ENCODE measurements around the gene SART3.
A peak's percentile ranks its signal among the peaks of the same experiment; 100 is the strongest.

Gene SART3

DNA sequence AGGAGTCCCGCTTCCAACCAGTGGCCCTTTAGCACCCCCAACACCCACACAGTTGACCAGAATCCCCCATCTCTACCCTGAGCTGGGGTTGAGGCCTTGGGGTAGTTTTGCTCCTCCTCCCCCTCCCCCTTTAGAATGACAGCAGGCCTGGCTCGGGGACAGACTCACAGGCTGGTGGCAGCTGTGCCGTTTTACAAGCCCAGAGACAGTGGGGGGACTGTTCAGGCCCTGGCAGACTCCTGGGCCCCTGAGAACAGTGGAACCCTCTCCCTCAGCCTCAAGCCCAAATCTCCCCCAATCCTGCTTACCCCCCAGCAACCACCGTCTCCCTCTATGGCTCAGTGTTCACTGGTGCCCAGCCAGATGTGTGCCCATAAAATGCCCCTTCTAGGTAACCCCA, 26.9 kb upstream of the SART3 start:
- no peaks in the 10 kb centered on the region for H3K9me3 ChIP-seq (ENCODE audit: control insufficient read depth, low read length)
- H3K4me1 ChIP-seq (ENCODE audit: control insufficient read depth, insufficient read depth, low read length, poor library complexity, severe bottlenecking): peaks cover 15% of the 10 kb centered on the region
- H3K4me3 ChIP-seq (ENCODE audit: extremely low read depth, insufficient read depth, low read length, poor library complexity, severe bottlenecking): no peak overlapping the region
- H3K27ac ChIP-seq (ENCODE audit: low read depth, low read length, severe bottlenecking): no peak overlapping the region
- H3K36me3 ChIP-seq (ENCODE audit: control insufficient read depth, insufficient read depth, low read length): no peaks in the 10 kb centered on the region
- WGBS, 2 experiments (ENCODE audit: insufficient coverage in 2 of 2): 65 to 100% methylated on average over 1 to 3 of the region's 4 CpGs

- no peaks in the 10 kb centered on the region for H3K9me3 ChIP-seq (ENCODE audit: control insufficient read depth, low read length)
- 90 to 95% methylated on average over 9 of the region's 11 CpGs for WGBS, 2 experiments (ENCODE audit: insufficient coverage in 2 of 2)
- H3K27ac ChIP-seq (ENCODE audit: low read depth, low read length, severe bottlenecking): no peak overlapping the region
- peaks cover 22% of the 10 kb centered on the region for H3K4me1 ChIP-seq (ENCODE audit: control insufficient read depth, insufficient read depth, low read length, poor library complexity, severe bottlenecking)
- H3K4me3 ChIP-seq (ENCODE audit: extremely low read depth, insufficient read depth, low read length, poor library complexity, severe bottlenecking): no peak overlapping the region
- H3K36me3 ChIP-seq (ENCODE audit: control insufficient read depth, insufficient read depth, low read length): no peaks in the 10 kb centered on the region
These were observed 25.3 kb upstream of the SART3 start for GRCh38 chr12:108586306-108586705.

DNA sequence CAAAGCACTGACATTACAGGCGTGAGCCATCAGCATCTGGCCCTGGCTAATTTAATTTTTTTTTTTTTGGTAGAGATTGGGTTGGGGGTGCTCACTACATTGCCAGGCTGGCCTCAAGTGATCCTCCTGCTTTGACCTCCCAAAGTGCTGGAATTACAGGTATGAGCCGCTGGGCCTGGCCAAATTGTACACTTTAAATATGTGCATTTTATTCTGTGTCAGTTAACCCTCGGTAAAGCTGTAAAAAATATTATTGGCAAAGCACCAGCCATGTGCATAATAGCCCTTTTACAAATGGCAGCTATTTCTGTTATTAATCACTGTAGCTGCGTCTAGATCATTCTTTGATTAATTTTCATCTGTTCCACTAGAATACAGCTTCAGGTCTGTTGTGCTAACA, 24.9 kb upstream of the SART3 start:
- Histone ChIP-seq H3K36me3 (ENCODE audit: control insufficient read depth, insufficient read depth, low read length) (no peaks in the 10 kb centered on the region), H3K9me3 (ENCODE audit: control insufficient read depth, low read length) (no peaks in the 10 kb centered on the region), H3K27ac (ENCODE audit: low read depth, low read length, severe bottlenecking) (no peak overlapping the region), H3K4me3 (ENCODE audit: extremely low read depth, insufficient read depth, low read length, poor library complexity, severe bottlenecking) (no peak overlapping the region), H3K4me1 (ENCODE audit: control insufficient read depth, insufficient read depth, low read length, poor library complexity, severe bottlenecking) (peaks cover 22% of the 10 kb centered on the region)
- WGBS, 2 experiments (ENCODE audit: insufficient coverage in 2 of 2): 82 to 86% methylated on average over 2 to 3 of the region's 4 CpGs

DNA sequence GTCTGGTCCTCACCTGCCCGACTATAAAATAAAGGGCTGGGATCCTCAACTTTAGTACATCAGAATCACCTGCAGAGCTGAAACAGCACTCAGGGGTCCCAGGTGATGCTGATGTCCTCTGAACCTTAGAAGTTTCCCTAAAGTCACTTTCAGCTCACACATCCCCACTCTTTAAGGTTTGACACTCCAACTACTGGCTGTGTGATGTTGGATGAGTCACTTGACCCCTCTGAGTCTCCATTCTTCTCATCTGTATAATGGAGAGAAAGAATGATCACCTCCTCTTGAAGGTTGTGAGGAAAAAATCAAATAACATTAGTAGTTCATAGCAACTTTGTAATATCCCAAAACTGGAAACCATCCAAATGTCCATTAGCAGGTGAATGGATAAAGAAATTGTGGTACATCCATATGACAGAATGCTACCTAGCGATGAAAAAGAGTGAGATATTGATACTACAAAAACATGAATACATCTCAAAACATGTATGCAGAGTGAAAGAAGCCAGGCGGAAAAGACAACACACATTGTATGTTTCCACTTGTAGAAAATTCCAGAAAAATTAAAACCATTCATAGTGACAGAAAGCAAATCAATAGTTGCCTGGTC, 23.6 kb upstream of the SART3 start:
- Histone ChIP-seq H3K9me3 (ENCODE audit: control insufficient read depth, low read length) (no peaks in the 10 kb centered on the region), H3K27ac (ENCODE audit: low read depth, low read length, severe bottlenecking) (no peak overlapping the region), H3K4me1 (ENCODE audit: control insufficient read depth, insufficient read depth, low read length, poor library complexity, severe bottlenecking) (peaks cover 21% of the 10 kb centered on the region), H3K36me3 (ENCODE audit: control insufficient read depth, insufficient read depth, low read length) (no peaks in the 10 kb centered on the region), H3K4me3 (ENCODE audit: extremely low read depth, insufficient read depth, low read length, poor library complexity, severe bottlenecking) (no peak overlapping the region)
- 88 to 89% methylated on average over 1 of the region's 3 CpGs for WGBS, 2 experiments (ENCODE audit: insufficient coverage in 2 of 2)

GRCh38 chr12:108583991-108584390, 23.0 kb upstream of the SART3 start:
- Histone ChIP-seq H3K4me1 (ENCODE audit: control insufficient read depth, insufficient read depth, low read length, poor library complexity, severe bottlenecking) (peaks cover 19% of the 10 kb centered on the region), H3K4me3 (ENCODE audit: extremely low read depth, insufficient read depth, low read length, poor library complexity, severe bottlenecking) (no peak overlapping the region), H3K27ac (ENCODE audit: low read depth, low read length, severe bottlenecking) (no peak overlapping the region), H3K36me3 (ENCODE audit: control insufficient read depth, insufficient read depth, low read length) (no peaks in the 10 kb centered on the region), H3K9me3 (ENCODE audit: control insufficient read depth, low read length) (no peaks in the 10 kb centered on the region)
- 79 to 88% methylated on average over 5 to 7 of the region's 7 CpGs for WGBS, 2 experiments (ENCODE audit: insufficient coverage in 2 of 2)

- H3K9me3 ChIP-seq (ENCODE audit: control insufficient read depth, low read length): no peaks in the 10 kb centered on the region
- H3K27ac ChIP-seq (ENCODE audit: low read depth, low read length, severe bottlenecking): no peak overlapping the region
- peaks cover 19% of the 10 kb centered on the region for H3K4me1 ChIP-seq (ENCODE audit: control insufficient read depth, insufficient read depth, low read length, poor library complexity, severe bottlenecking)
- H3K36me3 ChIP-seq (ENCODE audit: control insufficient read depth, insufficient read depth, low read length): no peaks in the 10 kb centered on the region
- WGBS, 2 experiments (ENCODE audit: insufficient coverage in 2 of 2): 88 to 92% methylated on average over 4 to 6 of the region's 10 CpGs
- H3K4me3 ChIP-seq (ENCODE audit: extremely low read depth, insufficient read depth, low read length, poor library complexity, severe bottlenecking): no peak overlapping the region
These were observed 22.2 kb upstream of the SART3 start for GRCh38 chr12:108582978-108583770.

GRCh38 chr12:108582509-108582908, 21.5 kb upstream of the SART3 start:
- 90 to 94% methylated on average over 7 to 9 of the region's 9 CpGs for whole genome bisulfite sequencing, 2 experiments (ENCODE audit: insufficient coverage in 2 of 2)
- H3K9me3 ChIP-seq (ENCODE audit: control insufficient read depth, low read length): no peaks in the 10 kb centered on the region
- H3K36me3 ChIP-seq (ENCODE audit: control insufficient read depth, insufficient read depth, low read length): no peaks in the 10 kb centered on the region
- no peak overlapping the region for H3K27ac ChIP-seq (ENCODE audit: low read depth, low read length, severe bottlenecking)
- peaks cover 19% of the 10 kb centered on the region for H3K4me1 ChIP-seq (ENCODE audit: control insufficient read depth, insufficient read depth, low read length, poor library complexity, severe bottlenecking)
- no peak overlapping the region for H3K4me3 ChIP-seq (ENCODE audit: extremely low read depth, insufficient read depth, low read length, poor library complexity, severe bottlenecking)

DNA sequence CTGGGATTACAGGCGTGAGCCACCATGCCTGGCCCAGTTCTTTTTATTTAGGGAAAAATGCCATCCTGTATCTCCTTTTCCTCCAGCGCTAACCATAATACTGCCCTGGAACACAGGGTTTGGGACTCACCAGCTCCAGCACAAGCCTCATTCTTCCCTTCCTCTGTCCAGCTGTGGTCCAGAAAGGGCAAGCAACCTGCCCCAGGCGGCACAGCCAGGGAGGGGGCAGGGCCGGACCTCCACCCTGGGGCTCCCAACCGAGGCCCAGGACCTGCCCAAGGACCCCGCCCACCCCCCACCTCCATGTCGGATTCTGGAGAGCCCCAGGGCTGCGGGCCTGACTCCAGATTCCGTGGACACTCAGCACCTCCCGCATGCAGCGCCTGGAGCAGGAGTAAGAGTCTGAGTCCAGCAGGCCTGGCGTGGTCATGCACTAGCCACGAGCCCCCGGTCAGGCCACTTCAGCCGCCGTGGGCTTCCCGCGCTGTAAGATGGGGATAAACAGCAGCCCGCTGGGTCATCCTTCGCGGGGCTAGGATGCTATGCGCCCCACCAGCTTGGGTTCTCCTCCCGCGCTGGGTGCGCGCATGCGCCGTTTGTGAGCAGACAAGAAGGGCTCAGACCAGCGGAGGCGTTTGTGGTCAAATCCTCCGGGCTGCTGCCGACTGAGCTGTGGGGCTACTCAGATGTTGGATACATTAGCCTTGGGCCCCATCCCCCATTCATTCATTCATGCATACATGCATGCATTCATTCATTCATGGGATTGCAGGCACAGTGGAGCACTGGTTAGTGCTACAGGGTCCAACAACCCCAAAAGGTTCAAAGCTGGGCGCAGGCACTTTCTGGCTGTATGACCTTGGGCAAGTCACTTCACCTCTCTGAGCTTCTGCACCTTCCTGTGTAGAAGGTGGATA, 20.6 kb upstream of the SART3 start:
- Histone ChIP-seq H3K4me1 (ENCODE audit: control insufficient read depth, insufficient read depth, low read length, poor library complexity, severe bottlenecking) (peaks cover 19% of the 10 kb centered on the region), H3K4me3 (ENCODE audit: extremely low read depth, insufficient read depth, low read length, poor library complexity, severe bottlenecking) (no peak overlapping the region), H3K36me3 (ENCODE audit: control insufficient read depth, insufficient read depth, low read length) (no peaks in the 10 kb centered on the region), H3K27ac (ENCODE audit: low read depth, low read length, severe bottlenecking) (peak overlapping the region; percentile 62), H3K9me3 (ENCODE audit: control insufficient read depth, low read length) (no peaks in the 10 kb centered on the region)
- WGBS, 2 experiments (ENCODE audit: insufficient coverage in 2 of 2): 93 to 96% methylated on average over 26 to 33 of the region's 33 CpGs

- H3K36me3 ChIP-seq (ENCODE audit: control insufficient read depth, insufficient read depth, low read length): no peaks in the 10 kb centered on the region
- H3K9me3 ChIP-seq (ENCODE audit: control insufficient read depth, low read length): no peaks in the 10 kb centered on the region
- no peak overlapping the region for H3K4me3 ChIP-seq (ENCODE audit: extremely low read depth, insufficient read depth, low read length, poor library complexity, severe bottlenecking)
- H3K4me1 ChIP-seq (ENCODE audit: control insufficient read depth, insufficient read depth, low read length, poor library complexity, severe bottlenecking): peaks cover 19% of the 10 kb centered on the region
- WGBS, 2 experiments (ENCODE audit: insufficient coverage in 2 of 2): 44 to 63% methylated on average over 2 to 3 of the region's 3 CpGs
- peak overlapping the region; percentile 62 for H3K27ac ChIP-seq (ENCODE audit: low read depth, low read length, severe bottlenecking)
These were observed 19.6 kb upstream of the SART3 start for GRCh38 chr12:108580531-108580930.

DNA sequence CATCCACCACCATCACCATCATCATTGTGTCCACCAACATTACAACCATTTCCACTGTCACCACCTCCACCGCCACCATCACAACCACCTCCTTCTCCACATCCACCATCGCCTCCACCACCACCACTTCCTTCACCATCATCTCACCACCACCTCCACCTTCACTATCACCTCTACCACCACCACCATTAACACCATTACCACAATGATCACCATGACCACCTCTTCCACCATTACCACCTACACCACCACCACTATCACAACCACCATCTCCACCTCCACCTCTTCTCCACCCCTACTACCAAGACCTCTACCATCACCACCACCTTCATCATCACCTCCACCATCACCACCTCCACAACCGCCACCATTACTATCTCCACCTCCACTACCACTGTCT, 17.8 kb upstream of the SART3 start:
- 89 to 92% methylated on average over 2 to 3 of the region's 3 CpGs for WGBS, 2 experiments (ENCODE audit: insufficient coverage in 2 of 2)
- Histone ChIP-seq H3K9me3 (ENCODE audit: control insufficient read depth, low read length) (no peaks in the 10 kb centered on the region), H3K4me1 (ENCODE audit: control insufficient read depth, insufficient read depth, low read length, poor library complexity, severe bottlenecking) (peaks cover 18% of the 10 kb centered on the region), H3K36me3 (ENCODE audit: control insufficient read depth, insufficient read depth, low read length) (no peaks in the 10 kb centered on the region), H3K4me3 (ENCODE audit: extremely low read depth, insufficient read depth, low read length, poor library complexity, severe bottlenecking) (no peak overlapping the region), H3K27ac (ENCODE audit: low read depth, low read length, severe bottlenecking) (no peak overlapping the region)
